ENCODE data around the gene ROR2. TPM values are rescaled to one million over a fixed set of nuclear protein-coding genes. Genes with fewer than 3 reads are reported as not detected.
"Not testable (repeated sequence)": the region's sequence is repeated elsewhere in the genome, so short reads cannot be mapped to it uniquely, and the experiment has no call there.

ROR2 gene
- polyA plus RNA-seq, 3 donors, result 0.67 to 3.7 (median 2.8) TPM

DNA sequence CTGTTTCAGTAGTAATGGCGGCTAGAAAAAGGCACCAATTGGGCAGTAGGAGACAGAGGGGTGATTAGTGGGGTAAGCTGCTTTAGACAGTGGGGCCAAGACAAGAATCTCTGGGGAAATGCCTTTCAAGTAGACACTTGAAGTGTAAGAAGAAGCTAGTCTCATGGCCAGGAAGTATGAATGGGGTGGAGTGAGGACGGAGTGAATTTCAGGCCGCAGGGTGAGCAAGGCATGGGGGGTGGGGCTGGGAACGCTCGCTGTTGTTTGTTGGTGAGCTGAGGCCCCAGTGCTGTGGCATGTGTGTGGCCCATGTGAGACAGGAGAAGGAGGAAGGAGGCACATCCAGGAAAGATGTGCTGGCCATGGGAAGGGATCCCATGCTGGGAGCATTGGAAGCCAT is 377.2 kb downstream of the ROR2 start:
- no peak overlapping the region for H3K27ac ChIP-seq (ENCODE audit: low read depth, low read length)
- WGBS, 3 donors, result 80 to 95% (median 87%) methylated on average over 5 of the region's 5 CpGs

DNA sequence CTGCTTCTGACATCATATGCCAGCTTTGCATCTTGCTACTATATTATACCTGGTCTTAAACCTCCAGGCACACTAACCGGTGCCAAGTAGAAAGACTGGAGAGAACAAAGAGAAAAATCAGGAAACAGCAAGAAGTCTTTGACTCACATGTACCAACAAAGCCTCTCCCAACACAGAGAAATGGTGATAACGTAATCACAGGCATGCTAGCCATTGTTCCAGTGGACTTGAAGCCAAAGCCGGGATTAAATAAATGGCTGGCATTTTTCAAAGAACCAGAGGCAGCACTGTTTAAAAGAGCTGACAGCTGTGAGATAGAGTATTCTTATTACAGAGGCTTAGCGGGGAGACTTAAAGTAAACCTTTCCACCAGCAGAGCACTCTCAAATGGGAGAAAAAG is 378.0 kb downstream of the ROR2 start:
- no peak overlapping the region for H3K27ac ChIP-seq (ENCODE audit: low read depth, low read length)
- WGBS, 3 donors, result 25 to 52% (median 43%) methylated on average over 4 of the region's 4 CpGs

DNA sequence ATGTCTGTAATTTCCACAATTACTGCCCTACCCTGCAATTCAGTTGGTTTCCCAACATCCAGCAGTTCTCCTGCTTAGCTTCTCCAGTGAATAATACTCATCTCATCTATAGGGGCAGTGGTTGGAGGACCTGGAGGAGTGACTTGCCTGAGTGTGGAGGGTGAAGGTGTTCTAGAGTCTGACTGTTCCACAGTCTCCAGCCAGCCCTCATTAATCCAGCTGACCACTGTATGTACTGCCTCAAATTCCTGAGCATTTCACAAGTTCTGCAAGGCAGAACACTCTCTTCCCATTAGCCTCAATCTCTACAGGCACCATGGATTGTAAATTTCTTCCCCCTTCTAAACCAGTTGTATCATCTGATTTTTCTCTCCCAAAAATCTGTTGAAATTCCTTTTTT is 379.0 kb downstream of the ROR2 start:
- H3K27ac ChIP-seq (ENCODE audit: low read depth, low read length), result no peak overlapping the region

DNA sequence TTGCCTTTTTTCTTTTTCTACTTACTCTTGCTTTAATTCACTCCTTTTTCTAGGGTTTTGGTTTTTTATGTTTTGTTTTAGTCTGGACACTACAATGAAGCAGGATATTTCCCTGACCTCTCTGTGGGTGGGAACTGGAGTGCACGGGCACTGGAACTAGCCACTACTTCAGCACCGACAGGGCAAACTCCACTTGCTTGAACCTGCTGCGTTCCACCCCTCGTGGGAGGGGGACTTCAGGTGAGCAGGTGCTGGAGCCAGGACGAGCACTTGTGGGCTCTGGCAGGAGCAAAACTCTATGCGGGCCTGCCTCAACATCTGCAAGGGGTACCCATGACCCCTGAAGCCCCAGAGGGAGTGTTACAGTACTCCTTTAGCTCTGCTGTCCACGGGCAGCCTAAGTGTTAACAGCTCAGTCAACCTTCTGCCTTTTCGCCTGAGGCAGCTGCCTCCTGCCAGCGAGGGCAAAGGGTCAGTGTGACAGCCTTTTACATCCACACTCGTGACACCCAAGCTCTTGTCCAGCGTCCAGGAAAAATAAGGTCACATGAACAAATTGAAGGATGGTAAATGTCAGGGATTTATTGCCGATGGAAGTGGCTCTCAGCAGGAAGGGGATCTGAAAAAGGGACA is 382.3 kb downstream of the ROR2 start:
- 65 to 78% (median 77%) methylated on average over 12 of the region's 12 CpGs for WGBS, 3 donors
- no peak overlapping the region for H3K27ac ChIP-seq (ENCODE audit: low read depth, low read length)

DNA sequence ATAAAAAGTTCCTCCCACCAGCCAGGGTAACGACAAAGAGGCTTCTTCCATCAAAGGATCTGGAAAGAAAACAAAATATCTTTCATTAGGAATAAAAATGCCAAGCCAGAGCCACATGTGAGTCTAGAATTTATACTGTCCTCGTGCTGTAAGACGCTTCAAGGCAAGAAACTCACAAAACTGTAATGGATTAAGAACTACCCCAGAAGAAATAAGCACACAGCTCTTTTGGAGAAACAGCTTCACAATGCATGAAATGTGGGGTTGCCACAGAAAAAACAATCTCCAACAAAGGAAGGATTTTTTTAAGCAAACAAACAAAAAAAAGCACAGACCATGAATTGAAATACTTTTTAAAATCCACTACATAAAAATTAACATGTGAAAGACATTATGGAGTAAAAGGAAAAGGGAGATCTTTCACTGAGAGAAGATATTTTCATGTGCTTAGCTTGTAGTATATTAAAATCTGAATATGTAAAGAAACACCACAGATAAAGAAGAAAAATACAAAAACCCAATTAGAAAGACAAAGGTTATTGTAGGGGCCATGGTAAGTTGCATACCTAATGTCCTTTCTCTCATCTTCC is 385.9 kb downstream of the ROR2 start:
- WGBS, 3 donors, result 67 to 75% (median 71%) methylated on average over 3 of the region's 3 CpGs

DNA sequence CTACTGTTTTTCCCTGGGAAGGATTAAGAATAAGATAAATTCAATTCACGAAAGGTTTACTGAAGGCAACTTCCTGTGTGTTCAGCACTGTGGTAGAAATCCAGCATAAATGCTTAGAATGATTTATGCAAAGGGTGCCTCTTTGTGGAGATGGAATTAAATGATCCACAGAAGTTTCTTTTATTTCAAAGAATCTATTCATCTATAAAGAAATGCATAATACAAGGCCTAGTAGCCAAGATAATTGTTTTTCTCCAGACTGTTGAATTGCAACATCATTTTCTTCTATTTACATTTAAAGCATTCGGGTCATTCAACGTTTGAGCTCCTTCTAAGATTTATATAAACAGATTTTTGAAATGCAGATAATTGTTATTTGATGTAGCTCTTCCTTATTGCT is 387.6 kb downstream of the ROR2 start:
- WGBS, 3 donors, result 48 to 60% (median 53%) methylated on average over 3 of the region's 3 CpGs
- H3K27ac ChIP-seq (ENCODE audit: low read depth, low read length), result no peak overlapping the region

More for the DNA sequence above, 385.9 kb downstream of the ROR2 start:
- H3K27ac ChIP-seq (ENCODE audit: low read depth, low read length), result no peak overlapping the region

DNA sequence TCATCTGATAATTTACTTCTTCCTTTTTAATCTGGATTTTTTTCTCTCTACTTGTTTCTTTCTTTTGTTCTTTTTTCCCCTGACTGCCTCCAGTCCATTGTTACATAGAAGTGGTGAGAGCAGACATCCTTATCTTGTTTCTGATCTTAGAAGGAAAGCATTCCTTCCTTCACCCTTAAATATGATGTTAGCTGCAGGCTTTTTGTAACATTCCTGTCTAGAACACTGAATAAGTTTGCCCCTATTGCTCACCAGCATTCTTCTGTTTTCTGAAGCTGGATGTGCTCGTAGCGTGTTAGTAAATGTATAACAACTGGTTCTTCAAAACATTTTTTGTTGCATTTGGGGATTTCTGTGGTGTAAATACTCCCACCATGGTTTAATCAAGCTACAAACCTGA is 389.7 kb downstream of the ROR2 start:
- H3K27ac ChIP-seq (ENCODE audit: low read depth, low read length), result no peak overlapping the region
- WGBS, 3 donors, result 79 to 83% (median 80%) methylated on average over 2 of the region's 2 CpGs

DNA sequence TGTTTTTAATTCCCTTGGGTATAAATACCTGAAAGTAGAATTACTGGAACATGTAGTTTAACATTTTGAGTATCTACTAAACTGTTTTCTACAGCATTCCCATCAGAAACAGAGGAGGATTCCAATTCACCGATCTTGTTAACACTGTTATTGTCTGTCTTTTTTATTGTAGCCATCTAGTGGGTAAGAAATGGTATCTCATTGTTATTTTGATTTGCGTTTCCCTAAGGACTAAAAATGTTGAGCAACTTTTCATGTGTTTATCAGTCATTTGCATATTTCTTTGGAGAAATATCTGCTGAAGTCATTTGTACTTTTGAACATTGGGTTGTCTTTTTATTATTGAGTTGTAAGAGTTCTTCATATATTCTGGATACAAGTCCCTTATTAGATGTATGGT is 391.1 kb downstream of the ROR2 start:
- no peak overlapping the region for H3K27ac ChIP-seq (ENCODE audit: low read depth, low read length)
- 60 to 75% (median 68%) methylated on average over 2 of the region's 2 CpGs for WGBS, 3 donors

DNA sequence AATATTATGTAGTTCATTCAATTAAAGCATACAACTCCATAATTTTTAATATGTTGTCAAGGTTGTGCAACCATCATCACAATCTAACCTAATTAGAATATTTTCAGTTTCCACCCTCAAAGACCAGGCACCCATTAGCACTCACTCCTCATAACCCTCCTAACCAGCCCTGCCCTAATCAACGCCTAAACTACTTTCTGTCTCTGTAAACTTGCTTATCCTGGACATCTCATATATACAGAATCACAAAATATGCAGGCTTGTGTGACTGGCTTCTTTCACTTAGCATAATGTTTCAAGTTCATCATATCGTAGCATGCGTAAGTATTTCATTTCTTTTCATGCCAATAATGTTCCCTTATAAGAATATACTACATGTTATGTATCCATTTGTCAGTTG is 391.6 kb downstream of the ROR2 start:
- H3K27ac ChIP-seq (ENCODE audit: low read depth, low read length), result no peak overlapping the region
- 87 to 95% (median 94%) methylated on average over 3 of the region's 3 CpGs for WGBS, 3 donors

DNA sequence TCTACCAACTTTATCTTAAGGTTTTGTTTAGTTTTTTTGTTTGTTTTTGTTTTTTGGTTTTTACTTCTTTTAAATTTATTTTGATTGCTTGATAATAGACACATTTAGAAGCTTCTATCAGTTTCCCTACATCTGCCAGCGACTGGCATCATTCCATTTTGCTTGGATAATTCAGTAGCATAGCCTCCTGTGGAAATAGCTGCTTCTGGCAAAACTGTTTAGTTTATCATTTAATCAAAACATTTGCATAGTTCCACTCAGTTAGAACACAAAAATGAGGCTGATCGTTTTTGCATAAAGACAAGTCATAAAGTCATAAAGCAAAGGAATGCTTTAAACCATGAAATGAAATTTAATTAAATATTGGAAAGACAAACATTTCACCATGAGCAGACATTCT is 392.7 kb downstream of the ROR2 start:
- H3K27ac ChIP-seq (ENCODE audit: low read depth, low read length), result no peak overlapping the region
- 78 to 85% (median 82%) methylated on average over 2 of the region's 2 CpGs for WGBS, 3 donors

DNA sequence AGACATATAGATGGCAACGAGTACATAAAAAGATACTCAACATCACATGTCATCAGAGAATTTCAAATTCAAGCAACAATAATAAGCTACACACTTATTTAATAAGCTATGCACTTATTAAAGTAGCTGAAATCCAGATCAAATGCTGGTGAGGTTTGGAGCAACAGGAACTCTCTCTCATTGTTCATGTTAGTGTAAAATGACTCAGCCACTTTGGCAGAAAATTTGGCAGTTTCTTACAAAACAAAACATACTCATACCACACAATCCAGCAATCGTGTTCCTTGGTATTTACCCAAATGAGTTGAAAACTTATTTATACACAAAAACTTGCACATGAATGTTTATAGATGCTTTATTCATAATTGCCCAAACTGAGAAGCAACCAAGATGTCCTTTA is 394.9 kb downstream of the ROR2 start:
- no peak overlapping the region for H3K27ac ChIP-seq (ENCODE audit: low read depth, low read length)
- 70 to 73% (median 73%) methylated on average over 2 of the region's 2 CpGs for WGBS, 3 donors

DNA sequence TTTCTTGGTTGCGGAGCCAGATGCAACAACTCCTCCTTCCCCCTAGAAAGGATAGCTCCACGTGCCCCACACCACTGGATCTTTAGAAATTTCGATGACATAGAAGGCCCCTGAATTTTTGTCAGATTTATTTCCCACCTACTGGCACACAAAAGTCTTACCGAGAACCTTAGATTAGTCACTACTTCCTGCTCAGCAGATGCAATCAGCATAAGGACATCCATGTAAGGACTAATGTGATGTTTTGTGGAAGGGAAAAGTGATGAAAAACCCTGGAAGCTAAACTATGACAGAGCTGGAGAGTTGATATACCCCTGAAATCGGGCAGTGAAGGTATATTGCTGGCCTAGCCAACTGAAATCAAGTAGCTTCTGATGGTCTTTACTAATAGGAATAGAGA is 400.9 kb downstream of the ROR2 start:
- no peak overlapping the region for H3K27ac ChIP-seq (ENCODE audit: low read depth, low read length)
- WGBS, 3 donors, result 78 to 80% (median 78%) methylated on average over 5 of the region's 5 CpGs

DNA sequence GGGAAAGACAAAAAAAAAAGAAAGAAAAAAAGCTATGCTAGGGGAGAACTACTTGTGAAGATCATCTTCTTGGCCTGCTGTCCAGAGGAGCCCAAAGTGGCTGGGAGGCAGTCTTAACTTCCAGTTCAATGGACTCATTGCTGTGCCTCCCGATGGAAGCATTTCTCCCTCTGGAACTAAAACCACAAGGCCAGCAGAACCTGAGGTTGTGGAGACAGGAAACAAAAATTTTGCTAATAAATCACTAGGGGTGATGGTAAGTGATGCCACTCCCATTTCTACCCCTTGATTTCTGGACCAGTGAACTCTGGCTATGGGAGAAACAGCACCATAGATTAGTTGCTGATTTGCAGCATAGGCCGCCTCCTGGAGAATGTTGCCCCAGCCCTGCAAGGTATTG is 402.9 kb downstream of the ROR2 start:
- H3K27ac ChIP-seq (ENCODE audit: low read depth, low read length), result no peak overlapping the region
- WGBS, 3 donors, result 85 to 88% (median 87%) methylated on average over 2 of the region's 2 CpGs

DNA sequence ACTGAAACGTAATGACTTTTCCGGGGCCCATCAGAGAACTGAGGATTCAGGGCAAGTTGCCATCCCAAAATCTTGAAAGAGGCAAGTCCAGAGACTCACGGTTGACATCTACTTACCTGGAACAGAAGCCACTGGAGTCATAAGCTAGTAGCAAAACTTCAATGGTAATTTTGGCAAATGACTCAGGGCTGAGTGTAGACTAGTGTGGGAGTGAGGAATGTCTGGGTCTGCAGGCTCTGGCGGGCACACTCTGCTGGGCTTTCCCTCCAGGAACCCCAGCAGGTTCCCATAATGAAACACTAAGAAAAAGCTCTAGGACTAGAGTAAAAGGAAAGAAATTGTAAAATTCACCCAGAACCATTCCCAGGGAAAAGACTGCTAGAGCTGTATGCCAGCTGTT is 403.5 kb downstream of the ROR2 start:
- H3K27ac ChIP-seq (ENCODE audit: low read depth, low read length), result no peak overlapping the region
- 90 to 96% (median 90%) methylated on average over 4 of the region's 4 CpGs for WGBS, 3 donors

DNA sequence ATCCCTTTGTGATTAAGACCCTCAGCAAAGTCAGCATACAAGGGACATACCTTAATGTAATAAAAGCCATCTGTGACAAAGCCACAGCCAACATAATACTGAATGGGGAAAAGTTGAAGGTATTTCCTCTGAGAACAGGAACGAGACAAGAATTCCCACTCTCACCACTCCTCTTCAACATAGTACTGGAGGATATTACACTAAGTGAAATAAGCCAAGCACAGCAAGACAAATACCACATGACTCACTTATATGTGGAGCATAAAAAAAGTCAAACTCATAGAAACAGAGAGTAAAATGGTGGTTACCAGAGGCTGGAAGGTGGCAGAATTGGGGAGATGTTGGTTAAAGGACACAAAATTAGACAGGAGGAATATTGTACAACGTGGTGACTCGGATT is 408.3 kb downstream of the ROR2 start:
- WGBS, 3 donors, result 71 to 76% (median 72%) methylated on average over 3 of the region's 3 CpGs

DNA sequence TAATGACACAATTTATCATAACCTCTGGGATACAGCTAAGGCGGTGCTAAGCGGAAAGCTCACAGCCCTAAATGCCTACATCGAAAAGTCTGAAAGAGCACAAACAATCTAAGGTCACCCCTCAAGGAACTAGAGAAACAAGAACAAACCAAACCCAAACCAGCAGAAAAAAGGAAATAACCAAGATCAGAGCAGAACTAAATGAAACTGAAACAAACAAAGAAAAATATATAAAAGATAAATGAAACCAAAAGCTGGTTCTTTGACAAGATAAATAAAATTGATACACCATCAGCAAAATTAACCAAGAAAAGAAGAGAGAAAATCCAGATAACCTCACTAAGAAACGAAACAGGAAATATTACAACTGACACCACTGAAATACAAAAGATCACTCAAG is 409.5 kb downstream of the ROR2 start:
- WGBS, 3 donors, result 70 to 91% (median 83%) methylated on average over 4 of the region's 4 CpGs
- H3K27ac ChIP-seq (ENCODE audit: low read depth, low read length), result not testable (repeated sequence)

More for the DNA sequence above, 408.3 kb downstream of the ROR2 start:
- H3K27ac ChIP-seq (ENCODE audit: low read depth, low read length), result no peak overlapping the region

DNA sequence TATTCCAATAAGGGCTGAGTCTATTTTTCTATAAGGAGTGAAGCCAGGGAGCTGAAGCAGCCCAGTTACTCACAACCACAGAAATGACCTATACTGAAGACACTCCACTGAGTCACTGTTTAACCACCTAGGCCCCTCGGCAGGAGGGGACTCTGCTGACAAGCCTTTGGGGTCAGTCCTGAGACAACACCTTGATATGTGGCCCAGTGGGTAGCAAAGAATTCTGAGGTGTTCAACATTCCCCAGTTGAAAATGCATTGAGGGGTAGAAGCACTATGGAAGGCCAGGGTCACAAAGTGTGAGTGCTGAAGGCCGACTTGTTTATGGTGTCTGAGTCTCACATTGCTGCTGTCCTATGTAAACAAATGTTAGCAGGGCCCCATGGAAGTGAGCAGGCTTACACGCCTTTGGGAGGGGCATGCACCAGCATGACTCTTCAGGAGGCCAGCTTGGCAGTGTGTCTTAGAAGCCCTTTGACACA is 413.8 kb downstream of the ROR2 start:
- WGBS, 3 donors, result 42 to 69% (median 51%) methylated on average over 3 of the region's 3 CpGs
- no peak overlapping the region for H3K27ac ChIP-seq (ENCODE audit: low read depth, low read length)

DNA sequence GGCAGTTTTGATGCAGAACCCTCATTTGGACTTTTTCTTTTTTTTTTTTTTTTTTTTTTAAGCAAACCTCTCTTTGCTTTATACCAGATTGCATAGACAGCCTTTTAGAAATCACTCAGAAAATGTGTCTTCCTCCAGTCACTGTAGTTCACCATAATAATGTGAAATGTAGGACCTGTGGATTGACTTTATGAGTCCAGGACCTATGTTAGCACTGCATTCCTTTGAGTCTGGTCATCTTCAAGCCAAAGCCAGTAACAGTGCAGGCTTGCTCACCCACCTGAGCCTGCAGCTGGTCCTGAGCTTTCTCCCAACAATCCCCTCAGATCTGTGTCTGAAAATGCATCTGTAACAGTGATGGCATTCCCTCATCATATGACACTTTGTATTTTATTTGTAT is 415.7 kb downstream of the ROR2 start:
- no peak overlapping the region for H3K27ac ChIP-seq (ENCODE audit: low read depth, low read length)

DNA sequence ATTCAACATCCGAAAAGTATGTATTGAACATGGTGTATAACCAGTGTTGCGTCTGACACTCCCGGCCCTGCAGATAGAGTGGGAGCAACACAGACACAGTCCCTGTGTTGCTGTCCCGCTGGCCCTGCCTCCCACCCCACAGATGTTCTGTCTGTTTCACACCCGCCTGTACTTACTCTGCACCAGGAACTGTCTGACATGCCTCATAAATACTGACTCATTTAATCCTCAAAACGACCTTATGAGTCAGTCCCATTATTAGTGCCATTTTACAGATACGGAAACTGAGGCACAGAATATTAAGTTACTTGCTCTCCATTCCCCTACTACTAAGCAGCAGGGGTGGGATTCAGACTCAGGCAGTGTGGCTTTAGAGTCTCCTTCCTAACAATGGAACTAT is 416.6 kb downstream of the ROR2 start:
- 82 to 87% (median 86%) methylated on average over 7 of the region's 7 CpGs for WGBS, 3 donors
- H3K27ac ChIP-seq (ENCODE audit: low read depth, low read length), result no peak overlapping the region

DNA sequence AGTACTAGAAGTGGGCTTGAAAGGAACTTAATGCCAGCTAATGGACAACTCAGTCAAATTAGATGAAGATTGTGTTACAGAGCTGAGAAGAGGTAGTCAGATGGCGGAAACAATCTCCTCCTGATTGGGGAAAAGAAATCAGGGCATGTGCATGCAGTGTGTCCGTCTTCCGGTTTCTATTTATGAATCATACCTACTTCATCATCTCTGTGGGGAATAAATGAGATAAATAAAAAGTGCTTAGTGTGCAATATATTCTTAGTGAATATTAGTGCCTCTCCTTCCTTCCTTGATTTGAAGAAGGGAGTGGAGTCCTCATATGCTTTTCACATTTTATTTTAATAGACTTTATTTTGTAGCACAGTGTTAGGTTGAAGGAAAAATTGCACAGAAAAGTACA is 417.7 kb downstream of the ROR2 start:
- 71 to 88% (median 72%) methylated on average over 3 of the region's 3 CpGs for WGBS, 3 donors

More for the DNA sequence above, 417.7 kb downstream of the ROR2 start:
- H3K27ac ChIP-seq (ENCODE audit: low read depth, low read length), result no peak overlapping the region

All from adipose tissue (tissue), 3 donors.